GM19240 (cell line): ENCODE data around the gene BEND5.

ENCODE experiments used
- DNase-seq: peaks from one replicate; pipeline ENCODE4 v3.0.0; 2011; ENCODE audit warnings: low spot score; ENCODE audit not compliant: insufficient read length

Gene BEND5

DNA sequence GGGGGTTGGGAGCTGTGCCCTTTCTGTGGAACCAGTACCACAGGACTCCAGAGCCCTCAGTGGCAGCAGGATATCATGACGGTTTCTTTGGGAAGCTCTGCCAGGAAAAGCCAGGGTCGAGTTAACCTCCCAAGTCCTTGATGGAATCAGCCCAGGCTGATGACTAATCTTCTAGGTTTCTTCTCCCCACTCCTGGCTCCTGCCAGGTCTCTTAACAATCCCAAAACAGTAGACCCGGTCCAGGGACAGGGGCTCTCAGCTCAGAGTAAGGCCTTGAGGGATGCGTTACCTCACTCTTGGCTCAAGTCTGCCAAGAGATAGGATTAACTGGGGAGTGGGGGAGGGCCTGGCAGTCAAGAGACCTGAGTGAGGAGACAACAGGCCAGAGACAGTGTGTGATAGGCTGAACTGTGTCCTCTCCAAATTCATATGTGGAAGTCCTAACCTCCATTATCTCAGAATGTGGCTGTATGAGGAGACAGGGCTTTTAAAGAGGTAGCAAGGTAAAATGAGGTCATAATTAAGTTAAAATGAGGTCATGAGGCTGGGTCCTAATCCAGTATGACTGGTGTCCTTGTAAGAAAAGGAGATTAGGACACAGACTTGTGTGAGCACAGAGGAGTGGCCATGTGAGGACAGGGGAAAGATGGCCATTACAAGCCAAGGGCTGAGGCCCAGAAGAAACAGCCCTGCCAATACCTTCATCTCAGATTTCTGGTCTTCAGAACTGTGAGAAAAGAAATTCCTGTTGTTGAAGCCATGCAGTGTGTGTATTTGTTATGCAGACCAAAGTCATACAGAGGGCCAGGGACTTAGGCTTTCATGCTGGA is 95.0 kb downstream of the BEND5 start:
- DNase-seq, result no peak

DNA sequence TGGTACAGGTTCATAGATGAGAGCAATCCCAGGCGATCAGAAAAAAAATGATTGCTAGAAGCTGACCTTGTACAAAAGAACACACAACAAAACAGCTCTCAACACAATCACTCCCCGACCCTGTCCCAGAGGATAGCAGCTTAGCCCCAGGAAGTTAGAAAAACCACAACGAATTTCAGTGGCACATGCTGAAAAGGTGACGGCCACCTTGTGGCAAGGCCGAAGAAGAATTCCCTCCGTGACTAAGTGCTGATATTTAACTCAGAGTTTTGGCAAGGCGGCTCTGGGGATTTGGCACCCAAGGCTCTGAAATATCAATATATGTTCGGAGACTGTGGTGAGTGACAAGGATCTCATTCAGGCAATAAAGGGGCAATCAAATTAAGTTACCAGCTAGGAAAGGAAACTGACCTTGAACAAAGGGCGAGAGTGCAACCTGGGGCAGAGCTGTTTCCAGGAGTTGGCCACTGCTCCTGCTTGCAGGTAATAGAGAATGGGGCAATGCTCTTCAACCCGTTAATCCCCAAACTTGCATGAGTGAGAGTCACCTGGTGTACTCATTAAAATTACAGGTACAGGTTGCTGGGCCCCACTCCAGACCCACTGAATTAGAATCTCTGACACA is 96.2 kb downstream of the BEND5 start:
- DNase-seq, result no peak

DNA sequence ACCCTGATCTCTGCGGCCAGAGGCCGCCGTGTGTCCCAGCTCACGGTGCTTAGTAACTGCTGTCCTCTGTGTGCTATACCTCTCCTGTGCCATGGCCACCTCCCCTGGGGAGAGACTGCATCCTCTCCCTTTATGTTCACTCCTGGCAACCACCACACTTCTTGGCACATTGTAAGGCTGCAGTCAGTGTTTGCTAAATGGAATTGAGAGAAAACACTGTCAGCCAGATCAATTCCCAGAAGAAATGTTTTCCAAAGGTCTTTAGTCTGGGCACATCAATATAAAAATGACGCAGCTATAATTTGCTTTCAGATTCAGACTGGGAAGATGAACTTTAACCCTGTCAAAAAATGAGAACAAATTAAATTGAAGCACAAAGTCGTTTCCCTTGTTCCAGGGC is 96.8 kb downstream of the BEND5 start:
- no peak for DNase-seq

DNA sequence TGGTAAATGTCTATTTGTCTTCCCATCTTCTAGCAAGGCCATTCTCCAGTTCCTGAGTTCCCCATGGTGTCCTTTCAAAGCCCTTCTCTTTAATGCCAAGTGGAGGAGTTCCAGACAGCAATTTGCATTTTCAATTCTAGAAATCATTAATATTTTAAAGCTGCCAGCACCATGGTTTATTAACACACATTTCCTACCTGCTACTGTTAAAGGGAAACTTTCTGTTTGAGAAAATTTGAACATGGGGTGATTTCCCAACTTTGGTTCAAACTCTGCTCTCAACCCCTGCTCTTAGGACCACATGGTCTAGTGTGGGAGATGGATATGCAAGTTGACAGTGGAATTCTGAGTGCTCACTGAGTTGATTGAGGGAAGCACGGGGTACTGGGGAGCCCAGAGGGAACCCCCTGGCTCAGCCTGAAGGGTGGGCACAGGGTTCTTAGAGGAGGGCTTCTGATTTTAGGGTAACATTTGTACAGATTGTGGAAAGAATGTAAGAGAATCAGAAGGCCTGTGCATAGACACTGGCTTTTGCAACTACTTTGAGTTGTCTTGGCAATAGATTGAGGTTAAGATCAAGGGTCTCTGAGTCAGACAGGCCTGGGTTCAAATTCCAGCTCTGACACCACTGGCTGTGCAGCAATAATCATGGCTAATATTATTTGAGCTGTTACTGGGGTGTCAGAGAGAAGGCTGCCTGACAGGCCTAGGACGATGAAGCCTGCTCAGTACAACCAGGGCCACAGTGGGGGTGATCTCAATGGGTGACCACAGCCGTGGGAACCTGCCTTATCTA is 97.8 kb downstream of the BEND5 start:
- no peak for DNase-seq
